ENCODE data around the gene IBSP.

- TF ChIP-seq CTCF (IDR thresholded peaks at IDR 0.05) (peak; percentile 46 to 76 (median 66)), POLR2A (IDR thresholded peaks at IDR 0.05) (no peak), POLR2AphosphoS5 (IDR thresholded peaks at IDR 0.05) (no peak), EP300 (IDR thresholded peaks at IDR 0.05; ENCODE audit: low read depth) (no peak)
Observed at GRCh38 chr4:87838890-87839591, 39.7 kb downstream of the IBSP start.
